Measurements from ENCODE around the gene TRAF4.
A peak's percentile ranks its signal among the peaks of the same experiment; 100 is the strongest.
"Not testable (repeated sequence)": the region's sequence is repeated elsewhere in the genome, so short reads cannot be mapped to it uniquely, and the experiment has no call there.

The TRAF4 gene

GRCh38 chr17:28715217-28715616, 28.6 kb upstream of the TRAF4 start:
- DNase-seq: no peak

- DNase-seq: peak; percentile 33
Measured at GRCh38 chr17:28716740-28717577, 26.9 kb upstream of the TRAF4 start.

GRCh38 chr17:28717578-28718332, 26.1 kb upstream of the TRAF4 start, which contains the start of gene RAB34:
TSS of gene RAB34 (minus strand) at chr17:28717868. CDS start at chr17:28717266, 602 bp downstream.
- DNase-seq: peak; percentile 50

GRCh38 chr17:28718333-28719020, 25.3 kb upstream of the TRAF4 start:
- no peak for DNase-seq

- DNase-seq: no peak
Measured at GRCh38 chr17:28719021-28719433, 24.8 kb upstream of the TRAF4 start.

- DNase-seq: peak; percentile 37
Measured at GRCh38 chr17:28720247-28720996, 23.4 kb upstream of the TRAF4 start.

- DNase-seq: peak; percentile 22
Measured at GRCh38 chr17:28720997-28721329, 22.8 kb upstream of the TRAF4 start.

GRCh38 chr17:28722417-28723158, 21.2 kb upstream of the TRAF4 start:
- DNase-seq: no peak

- no peak for DNase-seq
Measured at GRCh38 chr17:28723159-28723835, 20.5 kb upstream of the TRAF4 start.

- DNase-seq: not testable (repeated sequence)
Measured at GRCh38 chr17:28723836-28724499, 19.8 kb upstream of the TRAF4 start.

GRCh38 chr17:28724500-28725165, 19.2 kb upstream of the TRAF4 start:
- no peak for DNase-seq

GRCh38 chr17:28725166-28725659, 18.6 kb upstream of the TRAF4 start:
- DNase-seq: peak; percentile 23

GRCh38 chr17:28725660-28726225, 18.1 kb upstream of the TRAF4 start:
- no peak for DNase-seq

- peak; percentile 74 for DNase-seq
Measured at GRCh38 chr17:28726226-28726626, 17.6 kb upstream of the TRAF4 start, which contains the start of gene TLCD1. TSS of gene TLCD1 (minus strand) at chr17:28726233. CDS start at chr17:28726097, 136 bp downstream.

GRCh38 chr17:28726627-28727491, 17.0 kb upstream of the TRAF4 start:
- DNase-seq: peak; percentile 91

GRCh38 chr17:28728364-28729200, 15.2 kb upstream of the TRAF4 start, which contains the start of gene NEK8:
TSS of gene NEK8 (plus strand) at chr17:28728788. CDS start at chr17:28728814, 26 bp downstream.
- DNase-seq: peak; percentile 98

- DNase-seq: no peak
Measured at GRCh38 chr17:28729950-28730330, 13.9 kb upstream of the TRAF4 start.
